Naive thymus-derived CD4-positive, alpha-beta T cell (primary cell): Measurements from ENCODE around the gene NRP1. TPM values are rescaled to one million over a fixed set of nuclear protein-coding genes. Genes with fewer than 3 reads are reported as not detected.

ENCODE experiments used
- ATAC-seq: fragments of 150-1000 bp; cut with Tn5 transposase; 2 replicates; pipeline ENCODE4 v1.10.0; 2021; ENCODE audit warnings: mild to moderate bottlenecking, moderate library complexity
- CTCF ChIA-PET: fragments of 350-600 bp; sonication (Branson Sonifier 250); formaldehyde crosslinking; loops from one replicate; lab custom pipeline; 2021; ENCODE audit warnings: antibody characterized with exemption; lab: Charles Lee
- POLR2A ChIA-PET: fragments of 350-600 bp; sonication (Branson Sonifier 250); formaldehyde crosslinking; loops from one replicate; lab custom pipeline; 2021; ENCODE audit warnings: antibody characterized with exemption, inconsistent platforms; lab: Charles Lee
- DNase-seq, 9 donors: peaks; one replicate each; pipeline versions ENCODE4 v3.0.0 to v3.0.0-alpha.2; 2020 to 2022; ENCODE audit warnings: mixed read lengths in 1 of 9
- H3K27ac ChIP-seq: one replicate; pipeline ENCODE4 v1.7.0; 2013; ENCODE audit warnings: mild to moderate bottlenecking, low read depth, low read length, moderate library complexity
- H3K27me3 ChIP-seq, 2 donors: one replicate each; pipeline ENCODE4 v1.7.0; 2013; ENCODE audit warnings: low read length in 2 of 2, mild to moderate bottlenecking in 2 of 2, moderate library complexity in 2 of 2; ENCODE audit not compliant: control insufficient read depth in 2 of 2, insufficient read depth in 2 of 2
- H3K36me3 ChIP-seq, 3 experiments: 1 replicate in 2 of 3; 2 replicates in 1 of 3; pipeline ENCODE4 v1.7.0; 2013; ENCODE audit warnings: low read length in 3 of 3, mild to moderate bottlenecking in 3 of 3, moderate library complexity in 1 of 3; ENCODE audit not compliant: insufficient read depth in 3 of 3, control insufficient read depth in 2 of 3
- H3K4me1 ChIP-seq, 2 donors: one replicate each; pipeline ENCODE4 v1.7.0; 2013; ENCODE audit warnings: low read length in 2 of 2, mild to moderate bottlenecking in 2 of 2, moderate library complexity in 1 of 2; ENCODE audit not compliant: control insufficient read depth in 2 of 2, insufficient read depth in 2 of 2
- H3K4me3 ChIP-seq: 2 replicates; pipeline ENCODE4 v1.7.0; 2013; ENCODE audit warnings: mild to moderate bottlenecking, low read length
- H3K9me3 ChIP-seq, 3 experiments: 1 replicate in 2 of 3; 2 replicates in 1 of 3; pipeline ENCODE4 v1.7.0; 2013; ENCODE audit warnings: low read length in 3 of 3; ENCODE audit not compliant: control insufficient read depth in 2 of 3
- H3K27ac Mint-ChIP-seq, 9 donors: one replicate each; pipeline ENCODE4 v1.8.0; 2020 to 2022; ENCODE audit warnings: mixed read lengths in 9 of 9, mild to moderate bottlenecking in 8 of 9, moderate library complexity in 5 of 9, inconsistent platforms in 2 of 9
- H3K27me3 Mint-ChIP-seq, 5 donors: one replicate each; pipeline ENCODE4 v1.8.0; 2021 to 2022; ENCODE audit warnings: mixed read lengths in 5 of 5, mild to moderate bottlenecking in 1 of 5
- H3K36me3 Mint-ChIP-seq, 5 donors: one replicate each; pipeline ENCODE4 v1.8.0; 2020 to 2022; ENCODE audit warnings: mixed read lengths in 5 of 5, mild to moderate bottlenecking in 3 of 5, inconsistent platforms in 1 of 5
- H3K4me1 Mint-ChIP-seq, 7 donors: one replicate each; pipeline ENCODE4 v1.8.0; 2020 to 2022; ENCODE audit warnings: mixed read lengths in 7 of 7, mild to moderate bottlenecking in 3 of 7, inconsistent platforms in 1 of 7
- H3K4me3 Mint-ChIP-seq, 10 donors: one replicate each; pipeline ENCODE4 v1.8.0; 2020 to 2022; ENCODE audit warnings: mild to moderate bottlenecking in 10 of 10, mixed read lengths in 10 of 10, moderate library complexity in 6 of 10, inconsistent platforms in 2 of 10
- H3K9me3 Mint-ChIP-seq, 11 donors: one replicate each; pipeline ENCODE4 v1.8.0; 2020 to 2022; ENCODE audit warnings: mixed read lengths in 11 of 11, mild to moderate bottlenecking in 4 of 11, inconsistent platforms in 1 of 11, moderate library complexity in 1 of 11
- intact Hi-C, 2 donors: fragments of 100-400 bp; cut with micrococcal nuclease; formaldehyde crosslinking; loops; one replicate each; pipeline ENCODE4 v1.15.1; 2023
- polyA plus RNA-seq, 2 donors: library from polyadenylated mRNA; unstranded; fragments of 300-500 nt; fragmentation: Illumina TruSeq; gene quantifications; one replicate each; pipeline ENCODE4 v1.2.3, GENCODE V29; 2021
- total RNA-seq, 6 experiments: library from RNA in 5 of 6; stranded (reverse) in 5 of 6; gene quantifications; 1 replicate in 5 of 6; 2 replicates in 1 of 6; pipeline ENCODE4 v1.2.3 and lab custom pipeline; 2021 to 2026

Gene NRP1
- total and polyA plus RNA-seq, 7 experiments from 2014 or later: 0.72 to 4.6 (median 1.6) TPM; not detected in 2

DNA sequence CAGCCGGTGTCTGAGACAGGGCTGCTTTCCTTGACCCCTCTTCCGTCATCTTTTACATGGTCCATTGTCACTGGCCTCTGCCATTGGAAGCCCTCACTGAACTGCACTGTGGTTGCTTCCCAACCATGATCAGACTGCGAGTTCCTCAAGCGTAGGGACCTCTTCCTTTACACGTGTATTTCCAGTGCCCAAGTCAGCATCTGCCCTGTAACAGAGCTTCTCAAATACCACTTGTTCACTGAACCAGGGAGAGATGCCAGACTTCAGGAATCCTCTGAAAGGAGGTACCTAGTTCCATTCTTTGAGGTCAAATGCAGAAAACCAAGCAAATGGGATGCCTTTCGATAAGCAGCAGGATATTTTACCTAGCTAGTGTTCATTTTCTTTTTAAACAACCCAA is 145.1 kb downstream of the NRP1 start:
- ATAC-seq (no peak), DNase-seq (no peak)
- no peaks in the 10 kb centered on the region for H3K4me1 ChIP-seq
- Mint-ChIP-seq H3K4me1 (peaks cover 0 to 6% (median 0%) of the 10 kb centered on the region in 7 donors), H3K27ac (no peak overlapping the region), H3K9me3 (peaks cover 0 to 2% (median 0%) of the 10 kb centered on the region in 11 donors), H3K4me3 (no peak overlapping the region), H3K36me3 (no peaks in the 10 kb centered on the region), H3K27me3 (peaks cover 0 to 11% (median 5%) of the 10 kb centered on the region in 5 donors)
- H3K4me3 ChIP-seq: no peak overlapping the region
- H3K27me3 ChIP-seq: no peaks in the 10 kb centered on the region
- no peak overlapping the region for H3K27ac ChIP-seq
- intact Hi-C loops: no loop called here
- CTCF ChIA-PET: interaction anchor here (0.6 kb wide), 1 partner anchor 419 kb away, joined by 3 read pairs; no protein-coding TSS in a partner anchor
- no peaks in the 10 kb centered on the region for H3K36me3 ChIP-seq
- no peaks in the 10 kb centered on the region for H3K9me3 ChIP-seq
- POLR2A ChIA-PET: interaction anchor here (1.1 kb wide), 1 partner anchor 145 kb away, joined by 3 read pairs; the partner anchor contains the start of gene NRP1

DNA sequence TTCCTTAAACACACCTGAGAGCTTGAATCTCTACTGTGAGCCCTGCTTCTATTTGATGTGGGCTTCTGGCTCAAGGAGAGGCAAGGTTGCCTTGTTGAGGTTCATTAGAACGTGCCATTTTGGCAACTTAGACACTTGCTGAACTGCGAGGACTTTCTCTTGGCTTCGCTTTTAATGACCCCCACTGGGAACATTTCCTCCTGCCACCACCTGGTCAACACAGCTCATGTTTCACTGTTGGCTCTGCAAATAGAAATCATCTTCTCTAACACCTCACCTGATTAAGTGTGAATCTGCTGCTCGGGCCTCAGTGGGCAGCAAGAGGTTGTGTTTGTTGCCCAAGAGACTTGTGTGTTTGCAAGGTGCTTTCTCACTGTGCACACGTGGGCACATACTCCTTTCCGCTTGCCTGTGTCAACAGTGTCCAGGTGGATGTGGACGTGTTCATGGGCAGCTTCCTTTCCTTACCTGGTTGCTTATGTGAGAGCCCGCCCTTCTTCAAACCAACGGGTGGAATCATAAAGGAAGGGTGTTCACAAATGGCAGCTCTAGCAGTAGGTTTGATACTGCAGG is 147.0 kb downstream of the NRP1 start:
- no peaks in the 10 kb centered on the region for H3K36me3 ChIP-seq
- H3K27ac ChIP-seq: no peak overlapping the region
- no peak for ATAC-seq
- no peak overlapping the region for H3K4me3 Mint-ChIP-seq
- H3K27me3 Mint-ChIP-seq: peaks cover 0 to 6% (median 5%) of the 10 kb centered on the region in 5 donors
- no peak for DNase-seq
- no peak overlapping the region for H3K4me3 ChIP-seq
- no peaks in the 10 kb centered on the region for H3K4me1 ChIP-seq
- no peaks in the 10 kb centered on the region for H3K36me3 Mint-ChIP-seq
- intact Hi-C loops: no loop called here
- ChIA-PET POLR2A (no interaction called here), CTCF (no interaction called here)
- no peaks in the 10 kb centered on the region for H3K27me3 ChIP-seq
- no peak overlapping the region for H3K27ac Mint-ChIP-seq
- H3K9me3 Mint-ChIP-seq: peaks cover 0 to 2% (median 0%) of the 10 kb centered on the region in 11 donors
- H3K9me3 ChIP-seq: no peaks in the 10 kb centered on the region
- H3K4me1 Mint-ChIP-seq: no peaks in the 10 kb centered on the region

- POLR2A ChIA-PET: no interaction called here
- Histone ChIP-seq H3K9me3 (no peaks in the 10 kb centered on the region), H3K4me3 (no peak overlapping the region), H3K27me3 (no peaks in the 10 kb centered on the region), H3K4me1 (no peaks in the 10 kb centered on the region), H3K27ac (no peak overlapping the region), H3K36me3 (no peaks in the 10 kb centered on the region)
- Mint-ChIP-seq H3K27ac (no peak overlapping the region), H3K36me3 (no peaks in the 10 kb centered on the region), H3K9me3 (peaks cover 0 to 2% (median 0%) of the 10 kb centered on the region in 11 donors), H3K4me1 (no peaks in the 10 kb centered on the region), H3K4me3 (no peak overlapping the region), H3K27me3 (peaks cover 0 to 6% (median 3%) of the 10 kb centered on the region in 5 donors)
- DNase-seq (no peak), ATAC-seq (no peak)
- CTCF ChIA-PET: no interaction called here
- intact Hi-C loops: no loop called here
These were observed 148.3 kb downstream of the NRP1 start for GRCh38 chr10:33186150-33186549.

DNA sequence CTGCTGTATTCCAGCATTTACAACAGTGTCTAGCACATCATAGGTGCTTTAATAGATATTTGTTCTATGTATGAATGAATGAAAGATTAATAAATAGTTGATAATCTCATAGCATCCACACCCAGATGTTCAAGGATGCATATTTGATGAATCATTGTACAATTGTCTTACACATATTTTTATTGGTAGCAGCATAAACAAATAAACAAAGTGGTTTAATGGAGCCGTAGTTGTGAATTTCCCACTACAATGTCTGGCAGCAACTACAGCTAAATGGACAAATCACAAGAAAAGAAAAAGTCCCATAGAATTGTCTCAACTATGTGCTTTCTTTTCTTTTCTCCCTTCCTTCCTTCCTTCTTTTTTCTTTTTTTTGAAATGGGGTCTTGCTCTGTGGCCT is 150.8 kb downstream of the NRP1 start:
- Mint-ChIP-seq H3K4me3 (no peak overlapping the region), H3K36me3 (no peaks in the 10 kb centered on the region), H3K9me3 (no peaks in the 10 kb centered on the region), H3K27me3 (peaks cover 0 to 7% (median 4%) of the 10 kb centered on the region in 5 donors), H3K27ac (no peak overlapping the region), H3K4me1 (no peaks in the 10 kb centered on the region)
- ChIA-PET POLR2A (no interaction called here), CTCF (interaction anchor here (0.6 kb wide), 1 partner anchor 966 kb away, joined by 3 read pairs; no protein-coding TSS in a partner anchor)
- intact Hi-C loops: no loop called here
- Histone ChIP-seq H3K27ac (no peak overlapping the region), H3K9me3 (no peaks in the 10 kb centered on the region), H3K36me3 (no peaks in the 10 kb centered on the region), H3K27me3 (no peaks in the 10 kb centered on the region), H3K4me1 (no peaks in the 10 kb centered on the region), H3K4me3 (no peak overlapping the region)
- no peak for ATAC-seq
- no peak for DNase-seq

GRCh38 chr10:33180921-33181320 is 153.5 kb downstream of the NRP1 start:
- POLR2A ChIA-PET: no interaction called here
- H3K9me3 Mint-ChIP-seq: no peaks in the 10 kb centered on the region

GRCh38 chr10:33180390-33180789 is 154.1 kb downstream of the NRP1 start:
- ChIA-PET POLR2A (no interaction called here), CTCF (no interaction called here)
- H3K36me3 Mint-ChIP-seq: no peaks in the 10 kb centered on the region
- H3K27me3 Mint-ChIP-seq: peaks cover 4 to 28% (median 4%) of the 10 kb centered on the region in 5 donors
- no peaks in the 10 kb centered on the region for H3K9me3 ChIP-seq
- DNase-seq (peak in 1 of 9 donors; percentile 23), ATAC-seq (no peak)
- H3K27ac Mint-ChIP-seq: no peak overlapping the region
- intact Hi-C loops: no loop called here
- H3K27me3 ChIP-seq: no peaks in the 10 kb centered on the region
- no peak overlapping the region for H3K4me3 Mint-ChIP-seq
- no peak overlapping the region for H3K4me3 ChIP-seq
- H3K27ac ChIP-seq: no peak overlapping the region
- no peaks in the 10 kb centered on the region for H3K36me3 ChIP-seq
- H3K4me1 Mint-ChIP-seq: no peaks in the 10 kb centered on the region
- H3K9me3 Mint-ChIP-seq: no peaks in the 10 kb centered on the region
- H3K4me1 ChIP-seq: no peaks in the 10 kb centered on the region

More at GRCh38 chr10:33180921-33181320, 153.5 kb downstream of the NRP1 start:
- H3K27me3 ChIP-seq: no peaks in the 10 kb centered on the region
- ATAC-seq (no peak), DNase-seq (no peak)
- no peak overlapping the region for H3K27ac Mint-ChIP-seq
- no peak overlapping the region for H3K4me3 Mint-ChIP-seq
- no peaks in the 10 kb centered on the region for H3K4me1 ChIP-seq
- CTCF ChIA-PET: no interaction called here
- intact Hi-C loops: no loop called here
- no peak overlapping the region for H3K27ac ChIP-seq
- H3K4me1 Mint-ChIP-seq: no peaks in the 10 kb centered on the region
- peaks cover 4 to 23% (median 4%) of the 10 kb centered on the region in 5 donors for H3K27me3 Mint-ChIP-seq
- H3K36me3 Mint-ChIP-seq: no peaks in the 10 kb centered on the region
- no peak overlapping the region for H3K4me3 ChIP-seq
- H3K9me3 ChIP-seq: no peaks in the 10 kb centered on the region
- H3K36me3 ChIP-seq: no peaks in the 10 kb centered on the region

DNA sequence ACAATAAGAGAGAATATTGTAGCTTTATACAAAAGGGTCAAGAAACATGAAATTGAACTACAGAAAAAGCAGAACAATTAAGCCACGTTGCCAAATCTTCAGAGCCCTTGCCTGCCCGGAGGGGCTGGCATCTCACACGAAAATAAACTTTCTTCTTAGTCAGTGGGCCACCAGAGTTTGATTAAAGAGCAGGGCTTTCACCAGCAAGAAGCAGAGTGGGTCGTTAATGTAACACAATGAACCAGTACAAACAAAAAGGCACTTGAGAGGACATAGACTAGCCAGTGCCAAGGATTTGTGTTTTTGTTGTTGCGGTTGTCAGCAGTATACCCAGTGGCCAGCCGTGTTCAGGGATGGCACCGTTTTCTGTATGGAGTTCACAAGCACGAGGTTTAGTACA is 155.4 kb downstream of the NRP1 start:
- H3K27ac Mint-ChIP-seq: peak overlapping the region in 1 of 9 donors; percentile 43
- peaks cover 4 to 33% (median 4%) of the 10 kb centered on the region in 5 donors for H3K27me3 Mint-ChIP-seq
- POLR2A ChIA-PET: no interaction called here
- H3K9me3 Mint-ChIP-seq: no peaks in the 10 kb centered on the region
- H3K4me3 ChIP-seq: no peak overlapping the region
- intact Hi-C loops: no loop called here
- no peaks in the 10 kb centered on the region for H3K36me3 ChIP-seq
- H3K36me3 Mint-ChIP-seq: no peaks in the 10 kb centered on the region
- CTCF ChIA-PET: no interaction called here
- DNase-seq (no peak), ATAC-seq (no peak)
- H3K4me3 Mint-ChIP-seq: no peak overlapping the region
- no peaks in the 10 kb centered on the region for H3K4me1 Mint-ChIP-seq
- no peak overlapping the region for H3K27ac ChIP-seq
- no peaks in the 10 kb centered on the region for H3K4me1 ChIP-seq
- no peaks in the 10 kb centered on the region for H3K9me3 ChIP-seq
- H3K27me3 ChIP-seq: no peaks in the 10 kb centered on the region
